ENCODE data around the gene PPP2R1B. TPM values are rescaled to one million over a fixed set of nuclear protein-coding genes. Genes with fewer than 3 reads are reported as not detected.
A peak's percentile ranks its signal among the peaks of the same experiment; 100 is the strongest.

The PPP2R1B gene
- polyA plus RNA-seq, 1 donor, result 34.5 TPM

- Histone ChIP-seq H3K36me3 (ENCODE audit: control insufficient read depth, insufficient read depth, low read length) (peaks cover 22% of the 10 kb centered on the region), H3K4me3 (ENCODE audit: low read length) (no peak overlapping the region), H3K27me3 (ENCODE audit: control insufficient read depth, insufficient read depth, low read length) (no peaks in the 10 kb centered on the region), H3K27ac (ENCODE audit: low read length) (peak overlapping the region; percentile 41), H3K4me1 (ENCODE audit: control insufficient read depth, insufficient read depth, low read length) (no peaks in the 10 kb centered on the region), H3K9me3 (ENCODE audit: control insufficient read depth, low read depth, low read length) (no peaks in the 10 kb centered on the region)
- DNase-seq, result peak in 1 of 2 donors; percentile 16
- 85% methylated on average over 2 of the region's 2 CpGs for WGBS (ENCODE audit: insufficient coverage, low lambda C conversion rate)
Observed at GRCh38 chr11:111801135-111801534, 34.9 kb upstream of the PPP2R1B start.

GRCh38 chr11:111798279-111798678, 32.1 kb upstream of the PPP2R1B start:
- no CpG with 5 or more reads among the region's 1 CpG for WGBS (ENCODE audit: insufficient coverage, low lambda C conversion rate)
- no peak for DNase-seq
- Histone ChIP-seq H3K4me1 (ENCODE audit: control insufficient read depth, insufficient read depth, low read length) (no peaks in the 10 kb centered on the region), H3K27ac (ENCODE audit: low read length) (no peak overlapping the region), H3K36me3 (ENCODE audit: control insufficient read depth, insufficient read depth, low read length) (peaks cover 13% of the 10 kb centered on the region), H3K9me3 (ENCODE audit: control insufficient read depth, low read depth, low read length) (no peaks in the 10 kb centered on the region), H3K4me3 (ENCODE audit: low read length) (no peak overlapping the region), H3K27me3 (ENCODE audit: control insufficient read depth, insufficient read depth, low read length) (no peaks in the 10 kb centered on the region)

DNA sequence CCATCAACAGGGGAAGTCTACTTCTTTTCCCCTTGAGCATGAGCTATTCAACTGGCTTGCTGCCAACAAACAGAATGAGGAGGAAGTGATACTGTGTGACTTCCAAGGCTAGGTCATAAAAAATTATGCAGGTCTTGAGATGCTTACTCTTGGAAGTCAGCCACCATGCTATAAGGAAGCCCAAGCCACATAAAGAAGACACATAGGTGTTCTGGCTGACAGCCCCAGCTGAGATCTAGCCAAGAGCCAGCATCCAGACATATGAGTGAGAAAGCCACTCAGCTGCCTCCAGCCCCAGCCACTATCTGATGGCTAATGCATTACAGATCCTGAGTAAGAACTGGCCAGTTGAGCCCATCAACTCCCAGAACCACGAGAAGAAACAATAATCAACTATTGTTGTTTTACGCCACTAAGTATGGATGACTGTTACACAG, 31.0 kb upstream of the PPP2R1B start:
- Histone ChIP-seq H3K27me3 (ENCODE audit: control insufficient read depth, insufficient read depth, low read length) (no peaks in the 10 kb centered on the region), H3K9me3 (ENCODE audit: control insufficient read depth, low read depth, low read length) (no peaks in the 10 kb centered on the region), H3K27ac (ENCODE audit: low read length) (no peak overlapping the region), H3K36me3 (ENCODE audit: control insufficient read depth, insufficient read depth, low read length) (peaks cover 13% of the 10 kb centered on the region), H3K4me3 (ENCODE audit: low read length) (no peak overlapping the region), H3K4me1 (ENCODE audit: control insufficient read depth, insufficient read depth, low read length) (no peaks in the 10 kb centered on the region)
- WGBS (ENCODE audit: insufficient coverage, low lambda C conversion rate), result no CpG with 5 or more reads among the region's 2 CpGs
- DNase-seq, result peak in 1 of 2 donors; percentile 28

DNA sequence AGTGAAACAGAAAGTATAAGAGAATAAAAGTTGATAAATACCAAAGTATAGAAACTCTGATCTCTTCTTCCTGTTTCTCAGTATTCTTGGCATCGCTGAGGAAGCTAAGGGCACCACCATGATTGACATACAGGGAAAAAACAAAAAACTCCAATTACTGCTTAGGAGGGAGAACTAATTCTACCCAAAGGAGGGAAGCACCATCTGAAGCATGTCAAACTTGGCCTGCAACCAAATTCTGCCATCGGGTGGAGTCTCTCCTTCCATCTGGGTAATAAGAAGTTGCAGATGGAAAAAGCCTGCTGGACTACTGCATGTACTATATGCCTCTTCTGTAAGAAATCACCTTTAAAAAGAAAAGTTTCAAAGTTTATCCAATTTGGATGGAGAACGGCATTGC, 30.5 kb upstream of the PPP2R1B start:
- no peak for DNase-seq
- peaks cover 13% of the 10 kb centered on the region for H3K36me3 ChIP-seq (ENCODE audit: control insufficient read depth, insufficient read depth, low read length)
- no CpG with 5 or more reads among the region's 3 CpGs for WGBS (ENCODE audit: insufficient coverage, low lambda C conversion rate)
- H3K4me3 ChIP-seq (ENCODE audit: low read length), result no peak overlapping the region
- no peak overlapping the region for H3K27ac ChIP-seq (ENCODE audit: low read length)
- no peaks in the 10 kb centered on the region for H3K27me3 ChIP-seq (ENCODE audit: control insufficient read depth, insufficient read depth, low read length)
- H3K9me3 ChIP-seq (ENCODE audit: control insufficient read depth, low read depth, low read length), result no peaks in the 10 kb centered on the region
- no peaks in the 10 kb centered on the region for H3K4me1 ChIP-seq (ENCODE audit: control insufficient read depth, insufficient read depth, low read length)

- WGBS (ENCODE audit: insufficient coverage, low lambda C conversion rate), result no CpG with 5 or more reads among the region's 7 CpGs
Observed at GRCh38 chr11:111795334-111795985, 29.3 kb upstream of the PPP2R1B start.

GRCh38 chr11:111793863-111794262, 27.7 kb upstream of the PPP2R1B start:
- Histone ChIP-seq H3K4me1 (ENCODE audit: control insufficient read depth, insufficient read depth, low read length) (no peaks in the 10 kb centered on the region), H3K27me3 (ENCODE audit: control insufficient read depth, insufficient read depth, low read length) (no peaks in the 10 kb centered on the region), H3K36me3 (ENCODE audit: control insufficient read depth, insufficient read depth, low read length) (peaks cover 13% of the 10 kb centered on the region), H3K9me3 (ENCODE audit: control insufficient read depth, low read depth, low read length) (no peaks in the 10 kb centered on the region), H3K27ac (ENCODE audit: low read length) (no peak overlapping the region), H3K4me3 (ENCODE audit: low read length) (no peak overlapping the region)
- no CpG with 5 or more reads among the region's 5 CpGs for WGBS (ENCODE audit: insufficient coverage, low lambda C conversion rate)
- DNase-seq, result peak in 1 of 2 donors; percentile 6

More at GRCh38 chr11:111795334-111795985, 29.3 kb upstream of the PPP2R1B start:
- no peaks in the 10 kb centered on the region for H3K4me1 ChIP-seq (ENCODE audit: control insufficient read depth, insufficient read depth, low read length)
- DNase-seq, result no peak
- peaks cover 13% of the 10 kb centered on the region for H3K36me3 ChIP-seq (ENCODE audit: control insufficient read depth, insufficient read depth, low read length)
- no peaks in the 10 kb centered on the region for H3K27me3 ChIP-seq (ENCODE audit: control insufficient read depth, insufficient read depth, low read length)
- no peak overlapping the region for H3K4me3 ChIP-seq (ENCODE audit: low read length)
- H3K9me3 ChIP-seq (ENCODE audit: control insufficient read depth, low read depth, low read length), result no peaks in the 10 kb centered on the region
- no peak overlapping the region for H3K27ac ChIP-seq (ENCODE audit: low read length)

DNA sequence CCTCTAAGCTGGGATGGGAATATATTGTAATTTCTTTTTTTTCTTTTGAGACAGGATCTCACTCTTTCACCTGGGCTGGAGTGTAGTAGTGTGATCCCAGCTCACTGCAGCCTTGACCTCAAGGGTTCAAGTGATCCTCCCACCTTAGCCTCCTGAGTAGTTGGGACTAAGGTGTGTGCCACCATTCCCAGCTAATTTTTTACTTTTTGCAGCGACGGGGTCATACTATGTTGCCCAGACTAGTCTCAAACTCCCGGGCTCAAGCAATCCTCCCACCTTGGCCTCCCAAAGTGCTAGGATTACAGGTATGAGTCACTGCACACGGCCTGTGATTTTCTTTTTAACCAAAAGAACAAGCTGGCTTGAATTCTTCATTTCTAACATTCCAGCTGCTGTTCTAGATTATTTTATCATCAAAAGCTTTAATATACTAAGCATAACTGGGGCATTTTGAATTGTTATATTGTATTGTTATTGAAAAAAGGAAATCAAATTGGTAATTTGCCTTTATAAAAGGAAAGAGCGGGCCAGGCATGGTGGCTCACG, 26.8 kb upstream of the PPP2R1B start:
- Histone ChIP-seq H3K27ac (ENCODE audit: low read length) (no peak overlapping the region), H3K4me1 (ENCODE audit: control insufficient read depth, insufficient read depth, low read length) (no peaks in the 10 kb centered on the region), H3K36me3 (ENCODE audit: control insufficient read depth, insufficient read depth, low read length) (peaks cover 13% of the 10 kb centered on the region), H3K4me3 (ENCODE audit: low read length) (no peak overlapping the region), H3K27me3 (ENCODE audit: control insufficient read depth, insufficient read depth, low read length) (no peaks in the 10 kb centered on the region), H3K9me3 (ENCODE audit: control insufficient read depth, low read depth, low read length) (no peaks in the 10 kb centered on the region)
- WGBS (ENCODE audit: insufficient coverage, low lambda C conversion rate), result no CpG with 5 or more reads among the region's 6 CpGs
- no peak for DNase-seq

DNA sequence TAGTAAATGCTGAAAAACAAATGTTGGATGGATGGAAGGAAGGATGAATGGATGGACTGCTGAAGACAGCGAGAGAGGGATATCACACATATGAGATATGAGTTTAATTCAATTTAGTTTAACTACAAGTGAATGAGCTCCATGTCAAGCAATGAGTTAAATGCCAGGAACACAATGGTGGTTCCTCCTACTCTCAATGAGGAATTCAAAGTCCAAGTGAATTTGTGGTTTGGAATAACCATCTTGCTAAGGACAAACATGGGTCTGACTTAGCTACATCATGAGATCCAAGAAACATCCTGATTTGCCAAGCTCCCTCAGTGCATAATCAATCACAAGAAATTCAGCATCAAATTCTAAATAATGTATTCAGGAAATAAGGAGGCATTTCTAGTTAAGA, 26.1 kb upstream of the PPP2R1B start:
- Histone ChIP-seq H3K9me3 (ENCODE audit: control insufficient read depth, low read depth, low read length) (no peaks in the 10 kb centered on the region), H3K4me3 (ENCODE audit: low read length) (no peak overlapping the region), H3K27ac (ENCODE audit: low read length) (no peak overlapping the region), H3K36me3 (ENCODE audit: control insufficient read depth, insufficient read depth, low read length) (peaks cover 8% of the 10 kb centered on the region), H3K27me3 (ENCODE audit: control insufficient read depth, insufficient read depth, low read length) (no peaks in the 10 kb centered on the region), H3K4me1 (ENCODE audit: control insufficient read depth, insufficient read depth, low read length) (no peaks in the 10 kb centered on the region)
- no peak for DNase-seq
- no CpG with 5 or more reads among the region's 1 CpG for WGBS (ENCODE audit: insufficient coverage, low lambda C conversion rate)

DNA sequence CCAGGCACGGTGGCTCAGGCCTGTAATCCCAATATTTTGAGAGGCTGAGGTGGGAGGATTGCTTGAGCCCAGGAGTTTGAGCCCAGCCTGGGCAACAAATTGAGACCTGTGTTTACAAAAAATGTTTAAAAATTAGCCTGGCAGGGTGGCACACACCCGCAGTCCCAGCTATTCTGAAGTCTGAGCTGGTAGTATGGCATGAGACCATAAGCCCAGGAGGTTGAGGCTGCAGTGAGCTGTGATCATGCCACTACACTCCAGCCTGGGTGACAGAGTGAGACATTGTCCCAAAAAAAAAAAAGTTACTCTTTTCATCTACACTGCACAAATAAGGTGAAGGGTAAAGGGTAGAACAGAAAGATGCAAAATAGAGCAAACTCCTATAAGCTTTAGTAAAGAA, 22.3 kb upstream of the PPP2R1B start:
- no peak overlapping the region for H3K4me3 ChIP-seq (ENCODE audit: low read length)
- DNase-seq, result no peak
- H3K36me3 ChIP-seq (ENCODE audit: control insufficient read depth, insufficient read depth, low read length), result peaks cover 5% of the 10 kb centered on the region
- H3K27ac ChIP-seq (ENCODE audit: low read length), result no peak overlapping the region
- H3K27me3 ChIP-seq (ENCODE audit: control insufficient read depth, insufficient read depth, low read length), result no peaks in the 10 kb centered on the region
- H3K4me1 ChIP-seq (ENCODE audit: control insufficient read depth, insufficient read depth, low read length), result peaks cover 21% of the 10 kb centered on the region
- WGBS (ENCODE audit: insufficient coverage, low lambda C conversion rate), result no CpG with 5 or more reads among the region's 2 CpGs
- no peaks in the 10 kb centered on the region for H3K9me3 ChIP-seq (ENCODE audit: control insufficient read depth, low read depth, low read length)

DNA sequence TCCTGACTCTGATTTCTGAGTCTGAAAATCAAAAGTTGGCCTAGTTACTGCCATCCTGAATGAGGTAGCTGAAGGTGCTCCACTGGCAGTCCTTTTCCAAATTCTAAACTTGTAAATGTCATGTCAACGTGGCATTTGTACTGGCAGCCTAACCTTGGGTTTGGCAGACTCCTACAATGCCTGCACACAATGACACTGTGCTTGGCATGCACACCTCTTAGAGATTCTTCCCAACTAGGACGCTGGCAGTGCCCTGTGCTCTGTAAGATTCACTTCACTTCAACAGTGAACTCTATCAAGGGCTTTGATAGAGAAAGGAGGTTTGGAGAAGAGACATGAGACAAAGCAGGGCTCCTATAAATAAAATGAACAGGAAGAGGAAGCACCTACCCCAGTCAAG, 21.9 kb upstream of the PPP2R1B start:
- Histone ChIP-seq H3K36me3 (ENCODE audit: control insufficient read depth, insufficient read depth, low read length) (peaks cover 5% of the 10 kb centered on the region), H3K9me3 (ENCODE audit: control insufficient read depth, low read depth, low read length) (no peaks in the 10 kb centered on the region), H3K27me3 (ENCODE audit: control insufficient read depth, insufficient read depth, low read length) (no peaks in the 10 kb centered on the region), H3K27ac (ENCODE audit: low read length) (no peak overlapping the region), H3K4me3 (ENCODE audit: low read length) (no peak overlapping the region), H3K4me1 (ENCODE audit: control insufficient read depth, insufficient read depth, low read length) (peaks cover 21% of the 10 kb centered on the region)
- WGBS (ENCODE audit: insufficient coverage, low lambda C conversion rate), result 100% methylated on average over 1 of the region's 2 CpGs
- no peak for DNase-seq

Data from large intestine (tissue), 3 donors.